ENCODE measurements around the gene MARCO.
"Not testable (repeated sequence)": the region's sequence is repeated elsewhere in the genome, so short reads cannot be mapped to it uniquely, and the experiment has no call there.

The MARCO gene

GRCh38 chr2:118929059-118929458 is 12.9 kb upstream of the MARCO start:
- no peak for DNase-seq (ENCODE audit: low read depth in 2 of 2)

- DNase-seq (ENCODE audit: low read depth in 2 of 2), result no peak
Measured at GRCh38 chr2:118932949-118933348, 9.0 kb upstream of the MARCO start.

- no peak for DNase-seq (ENCODE audit: low read depth in 2 of 2)
Measured at GRCh38 chr2:118936306-118936705, 5.7 kb upstream of the MARCO start.

GRCh38 chr2:118936936-118937335 is 5.1 kb upstream of the MARCO start:
- no peak for DNase-seq (ENCODE audit: low read depth in 2 of 2)

GRCh38 chr2:118937817-118938216 is 4.2 kb upstream of the MARCO start:
- no peak for DNase-seq (ENCODE audit: low read depth in 2 of 2)

- no peak for DNase-seq (ENCODE audit: low read depth in 2 of 2)
Measured at GRCh38 chr2:118939994-118940393, 2.0 kb upstream of the MARCO start.

- no peak for DNase-seq (ENCODE audit: low read depth in 2 of 2)
Measured at GRCh38 chr2:118940486-118941120, 1.4 kb upstream of the MARCO start.

GRCh38 chr2:118943286-118943685 is 1.3 kb downstream of the MARCO start:
- no peak for DNase-seq (ENCODE audit: low read depth in 2 of 2)

- DNase-seq (ENCODE audit: low read depth in 2 of 2), result no peak
Measured at GRCh38 chr2:118945881-118946280, 3.9 kb downstream of the MARCO start.

GRCh38 chr2:118948266-118948665 is 6.3 kb downstream of the MARCO start:
- not testable (repeated sequence) for DNase-seq (ENCODE audit: low read depth in 2 of 2)

- no peak for DNase-seq (ENCODE audit: low read depth in 2 of 2)
Measured at GRCh38 chr2:118954297-118955060, 12.5 kb downstream of the MARCO start.

GRCh38 chr2:118965737-118966136 is 23.7 kb downstream of the MARCO start:
- DNase-seq (ENCODE audit: low read depth in 2 of 2), result no peak

GRCh38 chr2:118967124-118967880 is 25.3 kb downstream of the MARCO start:
- no peak for DNase-seq (ENCODE audit: low read depth in 2 of 2)

- DNase-seq (ENCODE audit: low read depth in 2 of 2), result no peak
Measured at GRCh38 chr2:118968042-118968441, 26.0 kb downstream of the MARCO start.

GRCh38 chr2:118968961-118969733 is 27.2 kb downstream of the MARCO start:
- no peak for DNase-seq (ENCODE audit: low read depth in 2 of 2)

GRCh38 chr2:118969734-118970395 is 27.9 kb downstream of the MARCO start:
- no peak for DNase-seq (ENCODE audit: low read depth in 2 of 2)

GRCh38 chr2:118970396-118971135 is 28.6 kb downstream of the MARCO start:
- DNase-seq (ENCODE audit: low read depth in 2 of 2), result no peak

GRCh38 chr2:118971245-118972122 is 29.5 kb downstream of the MARCO start:
- DNase-seq (ENCODE audit: low read depth in 2 of 2), result no peak

- DNase-seq (ENCODE audit: low read depth in 2 of 2), result no peak
Measured at GRCh38 chr2:118973542-118973951, 31.6 kb downstream of the MARCO start.

All from stimulated activated CD8-positive, alpha-beta memory T cell treated with anti-CD3 and anti-CD28 coated beads, Interleukin-15, amount 100 ng/mL, for 48 hours (primary cell).